ENCODE measurements around the gene ZDHHC20.
"Not testable (repeated sequence)": the region's sequence is repeated elsewhere in the genome, so short reads cannot be mapped to it uniquely, and the experiment has no call there.

The ZDHHC20 gene

DNA sequence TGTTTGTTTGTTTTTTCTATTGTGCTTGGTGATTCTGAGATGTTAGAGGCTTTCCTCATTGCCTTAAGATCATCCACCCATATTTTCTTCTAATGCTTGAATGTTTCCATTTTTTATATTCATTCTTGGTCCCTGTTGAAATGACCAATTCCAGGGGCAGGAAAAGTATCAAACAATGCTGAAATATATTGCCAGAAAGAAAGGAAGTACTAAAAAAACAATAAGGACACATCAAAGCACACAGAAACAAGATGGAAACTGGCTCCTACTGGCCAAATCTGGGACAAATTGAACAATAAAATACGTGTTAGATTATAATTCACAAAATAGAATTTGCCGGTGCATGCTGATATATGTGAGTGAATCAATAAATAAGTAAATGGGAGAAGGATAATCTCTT lies 23.9 kb downstream of the ZDHHC20 start:
- DNase-seq = no peak

DNA sequence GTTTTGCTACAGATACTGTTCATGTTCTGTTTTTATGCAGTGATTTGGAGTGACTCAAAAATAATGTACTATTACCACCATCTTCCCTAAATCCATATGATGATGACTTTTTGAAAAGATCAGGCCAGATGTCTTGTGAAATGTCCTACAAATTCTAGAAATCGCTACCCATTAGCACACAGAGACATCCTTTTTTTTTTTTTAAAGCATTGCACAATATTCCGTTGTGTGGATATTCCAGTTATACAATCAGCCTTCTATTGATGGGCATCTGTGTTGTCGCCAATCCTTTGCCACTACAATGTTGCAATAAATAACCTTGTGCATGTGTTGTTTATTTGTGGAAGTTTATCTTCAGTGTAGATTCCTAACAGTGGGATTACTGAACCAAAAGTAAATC lies 24.5 kb downstream of the ZDHHC20 start:
- no peak for DNase-seq

DNA sequence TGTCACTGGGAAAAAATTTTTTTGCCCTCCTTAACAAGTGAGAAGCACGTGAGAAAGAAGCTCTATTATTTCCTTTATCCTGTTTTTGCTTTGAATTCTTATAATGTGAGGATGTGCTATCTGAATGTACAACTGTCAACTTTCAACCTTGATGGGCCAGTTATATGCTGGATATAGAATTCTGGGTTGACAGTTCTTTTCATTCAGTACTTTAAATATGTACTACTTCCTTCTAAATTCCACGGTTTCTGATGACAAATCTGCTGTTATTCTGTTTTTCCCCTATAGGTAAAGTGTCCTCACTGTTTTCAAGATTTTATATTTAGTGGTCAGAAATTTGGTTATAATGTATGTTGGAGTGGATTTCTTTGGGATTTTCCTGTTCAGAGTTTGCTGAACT lies 29.9 kb downstream of the ZDHHC20 start:
- no peak for DNase-seq

DNA sequence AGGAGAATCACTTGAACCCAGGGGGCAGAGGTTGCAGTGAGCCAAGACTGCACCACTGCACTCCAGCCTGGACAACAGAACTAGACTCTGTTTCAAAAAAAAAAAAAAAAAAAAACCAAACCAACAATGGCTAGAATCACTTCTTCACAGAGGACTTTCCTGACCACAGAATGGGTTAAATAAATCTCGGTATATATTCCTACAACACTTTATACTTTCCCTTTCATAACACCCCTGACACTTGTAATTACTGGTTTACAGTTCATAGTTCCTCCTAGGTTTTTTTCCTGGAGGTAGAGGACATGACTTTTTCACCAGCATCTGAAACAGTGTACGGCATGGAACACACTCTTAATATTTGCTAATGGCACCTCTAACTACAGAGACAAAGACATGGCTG lies 31.4 kb downstream of the ZDHHC20 start:
- no peak for DNase-seq

DNA sequence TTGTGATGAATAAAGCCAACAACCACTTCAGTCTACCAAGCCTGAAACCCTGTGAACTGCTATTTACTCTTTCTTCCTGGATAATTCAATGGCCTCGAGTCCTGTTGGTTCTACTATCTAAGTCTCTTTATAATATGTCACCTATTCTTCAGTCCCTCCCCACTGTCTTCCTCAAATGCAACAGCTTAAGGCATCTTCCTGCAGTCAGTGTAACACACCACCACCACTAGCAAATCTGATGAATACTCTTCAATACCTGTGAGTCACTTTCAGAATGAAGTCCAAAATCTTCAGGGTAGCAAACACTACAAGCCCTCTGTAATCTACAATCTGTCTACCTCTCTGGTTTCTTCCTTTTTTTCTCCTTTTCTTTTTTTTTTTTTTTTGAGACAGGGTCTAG lies 32.9 kb downstream of the ZDHHC20 start:
- DNase-seq = no peak

DNA sequence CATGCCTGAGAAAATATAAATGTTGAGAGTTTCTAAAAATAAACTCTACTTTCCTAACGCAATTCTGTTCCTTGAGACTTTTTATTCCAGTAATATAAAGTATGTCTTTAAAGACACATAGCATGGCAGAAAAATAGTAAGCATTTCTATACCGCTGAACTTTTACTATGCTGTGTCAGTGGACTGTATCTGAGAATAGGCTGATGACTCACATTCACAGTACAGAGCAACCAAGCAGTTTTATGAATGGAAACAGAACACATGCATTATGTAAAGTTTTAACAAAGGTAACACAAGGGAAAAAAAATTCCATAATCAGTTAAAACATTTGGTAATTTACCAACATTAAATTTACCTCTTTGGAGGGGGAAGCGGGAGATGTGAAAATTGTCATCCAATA lies 38.4 kb downstream of the ZDHHC20 start:
- DNase-seq = no peak

DNA sequence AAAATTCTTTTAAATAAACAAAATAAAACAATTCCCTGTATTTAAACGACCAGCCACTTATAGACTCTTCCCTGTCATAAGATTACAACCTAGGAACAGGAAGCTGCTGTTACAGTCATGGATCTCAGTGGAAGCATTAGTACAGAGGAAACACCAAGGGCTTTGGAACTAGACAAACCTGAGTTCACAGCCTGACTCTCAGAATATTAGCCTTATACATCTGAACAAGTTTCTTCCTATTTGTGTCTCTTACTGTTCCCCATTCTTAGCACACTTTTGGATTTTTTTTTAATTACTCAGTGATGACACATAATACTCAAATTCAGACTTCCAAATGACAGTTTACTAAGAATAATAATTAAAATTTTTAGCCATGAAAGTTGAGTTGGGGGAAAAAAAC lies 46.1 kb downstream of the ZDHHC20 start:
- no peak for DNase-seq

DNA sequence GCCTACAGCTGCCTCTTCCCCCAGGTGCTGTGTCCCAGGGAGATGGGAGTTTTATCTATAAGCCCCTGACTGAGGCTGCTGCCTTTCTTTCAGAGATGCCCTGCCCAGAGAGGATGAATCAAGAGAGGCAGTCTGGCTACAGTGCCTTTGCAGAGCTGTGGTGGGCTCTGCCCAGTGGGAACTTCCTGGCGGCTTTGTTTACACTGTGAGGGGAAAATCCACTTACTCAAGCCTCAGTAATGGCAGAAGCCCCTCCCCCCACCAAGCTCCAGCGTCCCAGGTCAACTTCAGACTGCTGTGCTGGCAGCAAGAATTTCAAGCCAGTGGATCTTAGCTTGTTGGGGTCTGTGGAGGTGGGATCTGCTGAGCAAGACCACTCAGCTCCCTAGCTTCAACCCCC lies 48.6 kb downstream of the ZDHHC20 start:
- DNase-seq = not testable (repeated sequence)

DNA sequence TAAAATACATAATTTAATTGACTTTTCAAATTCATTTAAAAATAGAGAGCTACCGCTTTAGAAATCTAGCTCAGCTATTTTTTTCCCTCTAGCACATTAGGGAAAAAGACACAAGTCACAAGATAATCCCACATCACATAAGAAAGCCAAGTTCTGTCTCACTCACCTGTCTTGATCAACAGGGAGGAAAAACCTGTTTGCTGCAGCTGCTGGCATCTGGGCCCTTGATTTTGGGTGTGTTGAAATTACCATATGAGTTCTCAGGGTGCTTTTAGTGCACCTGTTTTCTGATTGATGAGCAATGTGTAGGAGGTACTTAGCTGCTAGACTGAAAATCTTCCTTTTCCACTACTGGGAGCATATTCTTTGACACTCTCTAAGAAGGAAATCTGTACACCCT lies 53.8 kb downstream of the ZDHHC20 start:
- DNase-seq = no peak

DNA sequence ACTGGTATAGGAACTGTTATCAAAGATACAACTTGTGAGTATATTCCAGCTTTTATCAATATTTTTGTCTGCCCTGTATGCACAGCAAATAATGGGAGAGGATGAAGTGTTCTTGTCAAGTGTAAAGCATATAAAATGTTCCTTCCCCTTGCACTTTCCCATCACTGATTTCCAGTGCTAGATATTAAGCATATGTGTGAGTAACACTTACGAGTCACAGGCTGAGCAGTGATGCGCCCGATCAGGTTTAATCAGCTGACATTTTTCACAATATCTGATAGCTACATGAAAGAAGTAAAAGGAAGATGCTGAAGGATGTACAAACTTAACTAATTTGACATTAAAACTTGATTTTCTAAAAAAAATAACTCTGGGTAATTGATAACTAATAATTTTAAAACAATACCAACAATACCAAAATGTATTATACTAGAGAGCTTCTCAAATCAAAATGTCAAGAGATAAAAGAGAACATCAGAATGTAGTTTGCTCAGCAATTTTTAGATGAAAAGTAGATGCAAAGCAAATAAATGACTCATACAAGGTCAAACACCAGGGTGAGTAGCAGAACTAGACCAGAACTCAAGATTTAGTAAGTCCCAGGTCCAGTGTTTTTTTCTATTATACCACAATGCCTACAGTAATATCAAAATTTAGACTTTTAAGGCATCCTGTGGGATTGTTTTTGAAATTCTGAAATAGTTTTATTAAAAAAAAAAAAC lies 56.4 kb downstream of the ZDHHC20 start:
- no peak for DNase-seq

DNA sequence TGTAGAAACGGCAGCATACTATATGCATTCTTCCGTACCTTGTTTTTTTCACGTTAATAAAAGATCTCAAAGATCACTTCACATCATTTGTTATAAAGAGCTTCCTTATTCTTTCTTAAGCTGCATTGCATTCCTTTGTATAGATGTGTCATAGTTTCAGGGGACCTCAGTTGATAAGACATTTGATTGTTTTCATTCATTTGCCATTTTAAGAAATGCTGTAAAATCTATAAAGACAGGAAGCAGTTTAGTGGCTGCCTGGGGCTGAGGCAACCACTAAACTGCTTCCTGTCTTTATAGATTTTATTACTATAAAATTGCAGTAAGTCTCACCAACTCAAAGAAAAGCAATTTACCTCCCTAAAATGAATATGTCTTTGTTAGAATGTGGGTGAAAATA lies 59.4 kb downstream of the ZDHHC20 start:
- DNase-seq = no peak

DNA sequence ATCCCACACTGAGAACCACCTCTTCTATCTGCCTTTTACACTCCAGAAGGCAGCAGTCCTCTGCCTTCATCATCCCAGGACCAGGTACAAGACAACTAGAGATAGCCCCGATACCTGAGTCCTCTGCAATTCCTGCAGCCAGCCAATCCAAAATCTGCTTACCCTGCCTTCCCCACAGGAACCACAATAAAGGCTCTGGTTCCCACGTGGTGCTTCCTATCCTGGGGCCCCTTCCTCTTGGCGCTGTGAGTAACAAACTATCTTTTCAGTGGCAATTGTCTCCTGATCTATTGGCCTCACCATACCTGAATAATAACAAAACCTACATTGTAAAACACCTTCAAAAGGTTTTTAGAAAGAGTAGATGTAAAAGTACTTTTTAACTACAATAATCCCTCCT lies 63.1 kb downstream of the ZDHHC20 start:
- no peak for DNase-seq

DNA sequence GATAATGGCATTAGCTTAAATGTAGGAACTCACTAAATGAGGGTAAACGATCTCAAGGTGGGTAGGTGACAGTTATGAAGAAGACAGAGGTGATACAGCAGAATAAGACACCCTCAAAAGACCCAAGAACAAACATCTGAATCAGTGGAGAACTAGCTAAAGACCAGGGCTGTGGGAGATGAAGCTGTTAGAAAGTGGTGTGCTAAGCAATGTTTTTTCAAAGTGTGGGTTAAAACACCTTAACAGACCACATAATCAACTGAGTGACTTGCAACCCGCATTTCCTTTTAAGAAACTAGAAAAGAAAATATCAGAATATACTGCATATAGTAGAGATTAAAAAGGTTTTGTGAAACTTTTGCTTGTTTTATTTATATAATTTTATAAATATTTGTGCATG lies 70.0 kb downstream of the ZDHHC20 start:
- DNase-seq = no peak

DNA sequence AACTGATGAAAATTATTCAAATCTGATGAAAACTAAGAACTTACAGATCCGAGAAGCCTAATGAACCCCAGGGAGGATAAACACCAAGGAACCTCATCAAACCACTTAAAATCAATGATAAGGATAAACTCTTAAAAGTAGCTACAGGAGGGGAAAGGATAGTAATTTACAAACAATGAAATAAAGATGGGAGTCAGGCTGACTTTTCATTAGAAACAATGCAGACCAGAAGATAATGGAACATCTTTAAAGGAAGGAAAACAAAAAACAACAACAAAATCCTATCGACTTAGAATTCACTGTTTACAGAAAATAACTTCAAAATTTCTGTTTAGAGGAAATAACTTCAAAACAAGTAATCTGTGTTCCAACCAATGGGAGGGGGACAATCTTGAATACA lies 73.4 kb downstream of the ZDHHC20 start:
- DNase-seq = no peak

DNA sequence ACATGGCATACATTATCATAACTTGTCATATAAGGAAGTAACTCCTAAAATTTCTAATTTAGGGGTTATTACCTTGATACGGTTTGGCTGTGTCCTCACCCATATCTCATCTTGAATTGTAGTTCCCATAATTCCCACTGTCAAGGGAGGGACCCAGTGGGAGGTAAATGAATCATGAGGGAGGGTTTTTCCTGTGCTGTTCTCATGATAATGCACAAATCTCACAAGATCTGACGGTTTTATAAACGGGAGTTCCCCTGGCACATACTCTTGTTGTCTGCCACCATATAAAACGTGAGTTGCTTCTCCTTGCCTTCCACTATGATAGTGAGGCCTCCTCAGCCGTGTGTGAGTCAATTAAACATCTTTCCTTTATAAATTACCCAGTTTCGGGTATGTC lies 76.0 kb downstream of the ZDHHC20 start:
- DNase-seq = no peak

DNA sequence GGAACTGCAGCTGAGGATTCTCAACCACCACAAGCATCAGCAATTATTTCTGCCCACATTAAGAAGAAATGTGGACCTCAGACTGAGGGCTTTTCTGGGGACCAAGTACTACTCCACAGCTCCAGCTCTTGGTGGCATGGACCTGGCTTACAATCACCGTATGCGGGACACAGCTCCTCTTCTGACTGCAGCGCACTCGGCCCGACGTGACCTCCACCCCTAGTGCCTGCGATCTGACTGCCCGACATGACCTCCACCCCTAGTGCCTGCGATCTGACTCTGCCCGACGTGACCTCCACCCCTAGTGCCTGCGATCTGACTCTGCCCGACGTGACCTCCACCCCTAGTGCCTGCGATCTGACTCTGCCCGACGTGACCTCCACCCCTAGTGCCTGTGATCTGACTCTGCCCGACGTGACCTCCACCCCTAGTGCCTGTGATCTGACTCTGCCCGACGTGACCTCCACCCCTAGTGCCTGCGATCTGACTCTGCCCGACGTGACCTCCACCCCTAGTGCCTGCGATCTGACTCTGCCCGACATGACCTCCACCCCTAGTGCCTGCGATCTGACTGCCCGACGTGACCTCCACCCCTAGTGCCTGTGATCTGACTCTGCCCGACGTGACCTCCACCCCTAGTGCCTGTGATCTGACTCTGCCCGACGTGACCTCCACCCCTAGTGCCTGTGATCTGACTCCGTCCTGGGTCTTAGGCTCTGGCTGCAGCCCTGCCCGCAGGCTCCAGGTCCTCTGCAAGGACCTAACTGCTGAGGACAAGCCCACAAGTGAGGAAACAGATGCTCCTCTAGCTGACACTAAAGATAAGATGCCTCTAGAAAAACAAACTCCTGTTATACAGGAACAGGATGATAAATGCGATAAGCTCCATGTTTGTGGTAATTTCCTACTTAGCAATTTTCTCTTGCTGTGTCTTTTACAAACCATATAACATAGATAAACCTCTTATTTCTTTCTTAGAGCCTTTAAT lies 81.8 kb downstream of the ZDHHC20 start:
- DNase-seq = not testable (repeated sequence)

DNA sequence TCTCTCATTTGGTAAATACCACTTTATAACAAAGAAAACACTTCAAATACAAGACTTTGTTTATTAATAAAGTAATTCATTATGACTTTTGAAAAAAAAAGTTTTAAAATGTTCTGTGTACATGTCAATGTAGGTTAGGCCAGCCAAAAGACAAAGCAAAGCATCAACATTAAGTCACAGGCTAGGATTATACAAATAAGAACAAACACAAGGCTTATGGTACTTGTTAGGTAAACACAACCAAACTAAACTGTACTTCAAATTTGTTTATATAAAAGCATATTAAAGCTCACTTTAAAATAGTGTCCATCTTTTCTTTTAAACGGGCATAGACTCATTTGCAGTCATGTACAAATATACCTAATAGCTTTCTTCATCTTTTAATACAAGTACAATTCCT lies 86.6 kb downstream of the ZDHHC20 start:
- no peak for DNase-seq

DNA sequence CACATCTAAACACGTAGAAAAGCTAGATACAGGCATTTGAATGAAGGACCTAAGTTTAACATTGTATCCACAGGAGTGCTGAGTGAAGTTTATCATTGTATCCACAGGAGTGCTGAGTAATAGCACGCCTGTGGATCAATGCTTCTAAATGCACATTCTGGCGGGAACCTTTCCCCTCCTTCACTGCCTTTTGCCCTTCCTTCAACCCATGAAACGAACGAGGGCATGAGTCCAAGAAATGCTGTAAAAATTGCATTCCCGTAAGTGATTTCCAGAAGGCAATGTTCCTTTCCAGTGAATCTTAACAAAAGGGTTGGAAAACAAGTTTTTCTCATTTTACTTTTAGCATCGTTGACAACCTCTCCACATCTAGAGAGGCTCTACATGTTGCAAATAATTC lies 88.1 kb downstream of the ZDHHC20 start:
- DNase-seq = no peak

DNA sequence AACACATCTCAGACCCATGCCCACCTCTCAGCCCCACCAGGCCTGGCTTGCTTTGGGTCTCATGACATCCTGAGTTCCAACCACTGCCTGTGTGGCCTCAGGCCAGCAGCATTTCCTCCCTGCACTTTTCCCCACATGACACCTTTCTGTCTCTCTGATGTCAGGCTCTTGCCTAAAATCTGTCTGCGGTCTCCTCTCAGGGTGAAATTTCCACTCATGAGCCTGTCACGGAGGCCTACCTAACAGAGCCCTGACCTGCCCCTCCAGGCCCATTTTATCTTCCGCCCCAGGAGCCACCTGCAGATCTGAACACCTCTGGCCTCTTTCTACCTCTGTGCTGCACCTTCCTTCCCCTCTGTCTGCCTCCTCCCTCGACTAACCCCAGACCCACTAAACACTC lies 93.5 kb downstream of the ZDHHC20 start:
- no peak for DNase-seq

DNA sequence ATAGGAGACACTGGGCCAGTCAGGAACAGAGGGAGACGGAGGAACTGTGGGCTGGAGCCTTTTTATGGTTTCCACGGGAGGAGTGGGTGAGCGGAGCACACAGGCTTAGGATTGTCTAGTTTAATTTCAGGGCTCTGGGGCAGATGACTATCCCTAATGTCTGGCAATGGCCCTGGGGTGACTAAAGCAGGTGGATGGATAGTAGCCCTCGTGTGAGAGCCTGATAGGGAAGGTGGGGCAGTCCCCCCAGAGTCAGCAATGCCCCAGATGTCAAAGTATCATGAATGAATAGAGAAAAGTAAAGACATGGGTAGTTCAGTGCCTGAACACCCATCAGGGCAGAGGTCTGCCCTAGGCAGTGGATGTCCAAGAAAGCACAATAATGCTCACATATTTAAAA lies 94.2 kb downstream of the ZDHHC20 start:
- DNase-seq = no peak

DNA sequence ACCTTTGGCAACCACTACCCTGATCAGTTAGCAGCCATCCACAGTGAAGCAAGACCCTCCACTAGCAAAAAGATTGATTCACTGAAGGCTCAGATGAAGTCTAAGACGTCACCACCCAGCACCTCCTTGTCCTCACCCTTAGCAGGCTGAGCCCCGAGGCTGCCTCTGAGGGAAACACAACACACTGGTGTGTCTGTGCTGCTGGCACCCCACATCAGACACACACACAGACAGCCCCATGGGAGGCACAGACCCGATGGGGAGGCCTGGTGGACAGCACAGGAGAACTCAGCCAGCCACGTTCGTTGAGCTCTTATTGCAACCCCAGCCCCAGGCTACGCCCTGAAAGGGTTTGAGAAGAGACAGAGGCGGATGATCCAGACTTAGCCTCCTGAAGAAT lies 94.7 kb downstream of the ZDHHC20 start:
- DNase-seq = no peak

DNA sequence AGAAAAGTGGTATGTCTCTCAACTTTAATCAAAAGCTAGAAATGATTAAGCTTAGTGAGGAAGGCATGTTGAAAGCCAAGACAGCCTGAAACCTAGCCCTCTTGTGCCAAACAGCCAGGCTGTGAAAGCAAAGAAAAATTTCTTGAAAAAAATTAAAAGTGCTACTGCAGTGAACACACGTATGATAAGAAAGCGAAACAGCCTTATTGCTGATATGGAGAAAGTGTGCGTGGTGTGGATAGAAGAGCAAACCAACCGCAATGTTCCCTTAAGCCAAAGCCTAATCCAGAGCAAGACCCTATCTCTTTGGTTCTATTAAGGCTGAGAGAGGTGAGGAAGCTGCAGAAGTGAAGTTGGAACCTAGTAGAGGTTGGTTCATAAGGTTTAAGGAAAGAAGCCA lies 96.4 kb downstream of the ZDHHC20 start:
- no peak for DNase-seq

DNA sequence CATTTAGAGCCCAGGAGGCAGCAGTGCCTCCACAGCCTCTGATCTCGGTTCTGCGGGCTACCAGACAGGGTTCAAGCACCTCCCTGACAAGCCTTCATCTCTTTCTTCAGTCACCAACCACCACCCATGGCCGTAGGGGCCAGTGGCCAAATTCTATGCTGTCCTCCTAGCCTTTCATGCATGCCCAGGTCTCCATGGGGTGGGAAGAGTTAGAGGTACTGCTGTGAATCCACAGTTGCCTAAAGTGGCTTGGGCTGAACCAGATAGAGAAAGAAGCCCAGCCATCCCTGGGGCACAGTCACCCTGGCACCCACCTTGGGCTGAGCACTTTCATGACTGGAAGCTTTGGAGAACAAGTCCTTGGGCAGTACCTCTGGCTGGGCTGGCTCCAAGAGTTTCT lies 97.4 kb downstream of the ZDHHC20 start:
- DNase-seq = no peak

DNA sequence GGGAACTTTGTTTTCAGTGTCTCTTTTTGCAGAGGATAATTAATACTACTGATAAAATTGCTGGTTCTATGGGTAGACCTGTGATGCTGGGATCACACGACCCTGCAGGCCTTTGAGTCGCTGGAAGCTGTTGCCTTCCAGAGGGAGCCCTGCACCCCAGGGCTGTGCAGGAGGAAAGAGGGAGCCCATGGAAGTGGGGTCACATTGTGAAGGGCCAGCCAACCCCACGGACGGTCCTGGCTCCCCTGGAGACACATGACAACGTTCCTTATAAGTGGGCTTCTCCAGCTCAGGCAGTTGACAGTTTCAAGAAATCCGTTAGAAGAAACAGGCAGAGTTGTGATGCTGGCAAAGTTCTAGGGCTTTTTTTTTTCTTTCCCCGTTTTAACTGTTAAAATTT lies 98.0 kb downstream of the ZDHHC20 start:
- no peak for DNase-seq
